LNCaP clone FGC (cell line): ENCODE measurements around the gene KIF13A.
A peak's percentile ranks its signal among the peaks of the same experiment; 100 is the strongest.

Experiments used
- DNase-seq: peaks from one replicate; pipeline ENCODE4 v3.0.0-alpha.2; 2011; ENCODE audit warnings: low read depth
- H3K4me3 ChIP-seq: 2 replicates; pipeline ENCODE4 v1.5.1; 2011; ENCODE audit warnings: mild to moderate bottlenecking, low read depth, low read length, control low read depth
- CTCF ChIP-seq: IDR thresholded peaks from 2 replicates; pipeline ENCODE4 v1.5.1; 2012; ENCODE audit warnings: mild to moderate bottlenecking; ENCODE audit not compliant: control insufficient read depth, insufficient read depth; ENCODE audit errors: extremely low read depth

Gene KIF13A

DNA sequence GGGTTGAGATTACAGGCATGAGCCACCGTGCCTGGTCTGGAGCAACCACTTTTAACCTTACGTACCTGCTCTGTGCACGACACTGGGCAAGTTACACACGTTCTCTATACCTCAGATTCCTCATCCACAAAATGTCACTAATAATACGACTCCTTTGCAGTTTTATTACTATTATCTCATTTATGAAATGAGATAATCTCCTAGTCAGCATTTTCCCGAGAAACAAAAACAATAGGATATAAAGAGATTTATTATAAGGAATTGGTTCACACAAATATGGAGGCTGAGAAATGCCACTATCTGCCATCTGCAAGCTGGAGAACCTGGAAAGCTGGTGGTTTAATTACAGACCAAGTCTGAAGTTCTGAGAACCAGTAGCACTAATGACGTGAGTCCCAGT, 12.0 kb upstream of the KIF13A start:
- H3K4me3 ChIP-seq: no peak overlapping the region
- no peak for DNase-seq
- no peak for TF ChIP-seq CTCF

DNA sequence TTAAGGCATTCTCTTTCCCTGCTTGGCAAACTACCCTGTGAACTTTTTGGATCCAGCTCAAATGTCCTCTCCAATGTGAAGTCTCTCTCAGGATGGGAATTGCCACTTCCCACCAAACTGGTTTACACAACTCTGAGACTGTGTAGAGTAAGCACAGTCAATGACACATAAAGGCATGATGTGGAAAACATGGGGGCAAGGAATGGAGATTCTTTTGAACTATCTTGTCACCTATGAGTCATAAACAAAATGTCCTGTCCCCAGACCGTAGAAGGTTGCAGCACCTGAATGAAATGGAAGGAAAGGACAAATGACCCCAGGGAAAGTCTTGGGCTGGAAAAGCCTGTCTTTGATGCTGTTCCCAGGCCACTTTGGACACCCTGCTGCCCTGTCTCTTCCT, 11.0 kb upstream of the KIF13A start:
- H3K4me3 ChIP-seq: no peak overlapping the region
- no peak for DNase-seq
- no peak for TF ChIP-seq CTCF

GRCh38 chr6:17998003-17998402, 10.6 kb upstream of the KIF13A start:
- TF ChIP-seq CTCF: no peak
- DNase-seq: no peak

DNA sequence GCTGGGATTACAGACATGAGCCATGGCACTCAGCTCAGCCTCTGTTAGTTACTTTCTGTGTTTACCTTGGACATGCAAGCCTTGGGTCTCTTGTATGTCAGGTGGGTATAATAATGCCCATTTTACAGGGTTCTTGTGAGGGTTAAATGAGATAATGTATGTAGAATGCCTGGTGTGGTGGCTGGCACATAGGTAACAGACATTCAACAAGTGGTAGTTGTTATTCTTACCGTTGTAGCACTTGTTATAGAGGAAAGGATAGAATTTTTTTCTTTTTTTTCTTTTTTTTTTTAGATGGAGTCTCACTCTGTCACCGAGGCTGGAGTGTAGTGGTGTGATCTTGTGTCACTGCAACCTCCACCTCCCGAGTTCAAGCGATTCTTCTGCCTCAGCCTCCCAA, 8.0 kb upstream of the KIF13A start:
- TF ChIP-seq CTCF: no peak
- no peak for DNase-seq
- H3K4me3 ChIP-seq: no peak overlapping the region

More at GRCh38 chr6:17998003-17998402, 10.6 kb upstream of the KIF13A start:
- H3K4me3 ChIP-seq: no peak overlapping the region

DNA sequence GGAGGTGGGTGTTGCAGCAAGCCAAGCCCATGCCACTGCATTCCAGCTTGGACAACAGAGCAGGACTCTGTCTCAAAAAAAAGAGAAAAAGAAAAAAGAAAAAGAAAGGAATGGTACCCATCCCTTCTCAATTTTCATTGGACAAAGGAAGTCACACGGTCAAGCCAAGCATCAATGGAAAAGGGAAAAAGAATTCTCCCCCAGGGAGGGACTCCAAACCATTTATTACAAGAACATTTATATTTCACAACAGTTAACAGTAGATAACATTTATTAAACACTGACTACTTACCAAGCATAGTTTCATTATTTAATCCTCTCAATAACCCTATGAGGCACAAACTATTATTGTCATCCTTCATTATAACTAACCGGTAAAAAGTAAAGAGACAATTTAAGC, 6.6 kb upstream of the KIF13A start:
- DNase-seq: no peak
- no peak for TF ChIP-seq CTCF
- no peak overlapping the region for H3K4me3 ChIP-seq

DNA sequence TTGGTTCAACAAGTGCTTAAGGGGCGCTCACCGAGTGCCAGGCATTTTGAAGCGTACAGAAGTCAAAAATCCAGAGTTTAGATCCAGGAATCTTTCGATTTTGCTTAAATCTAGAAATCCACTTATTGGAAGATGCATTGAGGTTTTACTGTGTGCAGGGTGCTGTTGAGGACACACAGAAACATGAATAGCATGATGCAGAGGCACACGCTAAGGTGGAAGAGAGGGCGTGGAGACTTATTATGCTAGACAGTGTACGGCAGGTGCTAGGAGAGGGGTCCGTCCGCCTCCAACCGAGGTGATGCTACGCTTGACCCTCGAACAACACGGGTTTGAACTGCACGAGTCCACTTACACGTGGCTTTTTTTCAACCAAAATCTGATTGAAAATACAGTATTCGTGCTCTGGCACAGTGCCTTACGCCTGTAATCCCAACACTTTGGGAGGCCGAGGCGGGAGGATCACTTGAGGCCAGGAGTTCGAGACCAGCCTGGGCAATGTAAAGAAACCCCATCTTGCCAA, 1.0 kb upstream of the KIF13A start:
- no peak for DNase-seq
- no peak for TF ChIP-seq CTCF
- peak overlapping the region; percentile 64 for H3K4me3 ChIP-seq

DNA sequence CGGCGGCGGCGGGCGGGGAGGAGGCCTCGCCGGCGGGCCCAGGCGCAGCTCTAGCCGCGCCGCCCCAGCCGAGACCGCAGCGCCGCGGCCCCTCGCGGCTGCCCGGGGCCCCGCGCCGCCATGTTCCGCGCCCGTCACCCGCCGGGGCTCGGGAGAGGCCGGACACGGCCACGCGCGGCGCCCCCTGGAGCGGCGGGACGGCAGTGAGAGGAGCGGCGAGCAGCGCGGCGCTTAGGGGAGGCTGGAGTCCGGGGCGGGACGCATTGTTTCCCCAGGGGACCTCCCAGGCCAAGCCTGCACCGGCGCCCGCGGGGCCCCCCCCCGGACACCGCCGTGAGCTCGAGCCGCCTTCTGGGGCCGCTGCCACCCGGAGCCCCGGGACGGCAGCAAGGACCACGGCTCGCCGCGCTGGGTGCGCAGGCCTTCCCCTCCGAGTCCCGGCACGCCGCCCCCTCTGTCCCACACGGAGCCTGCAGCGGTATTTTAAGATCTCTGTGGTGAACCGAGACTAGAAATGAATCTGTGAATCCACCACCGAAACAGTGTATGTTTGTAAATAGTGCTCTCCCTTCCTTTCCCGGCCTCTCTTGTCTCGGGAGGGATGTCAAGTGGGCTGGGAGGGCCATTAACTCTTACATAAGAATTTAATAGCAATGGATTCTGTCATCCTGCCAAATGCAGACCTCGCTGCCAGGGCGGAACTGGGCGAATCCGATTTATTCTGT, 424 bp upstream of the KIF13A start:
- no peak for DNase-seq
- TF ChIP-seq CTCF: peak; percentile 32; the same call in 1 of the 2 replicates
- H3K4me3 ChIP-seq: peak overlapping the region; percentile 64
